ENCODE data around the gene RARA.

The RARA gene

GRCh38 chr17:40286473-40286872 lies 22.5 kb upstream of the RARA start:
- TF ChIP-seq CSRNP3 (CRISPR knock-in tag; IDR thresholded peaks at IDR 0.05) (no peak), ZFP30 (CRISPR knock-in tag; IDR thresholded peaks at IDR 0.05) (no peak), POU6F1 (CRISPR knock-in tag; IDR thresholded peaks at IDR 0.05; ENCODE audit: borderline replicate concordance, low read depth) (no peak), OSR1 (CRISPR knock-in tag; IDR thresholded peaks at IDR 0.05) (no peak), BACH2 (CRISPR knock-in tag; IDR thresholded peaks at IDR 0.05; ENCODE audit: borderline replicate concordance) (no peak), ESRRG (CRISPR knock-in tag; IDR thresholded peaks at IDR 0.05) (no peak), SNAI2 (CRISPR knock-in tag; IDR thresholded peaks at IDR 0.05) (no peak), ZNF70 (CRISPR knock-in tag; IDR thresholded peaks at IDR 0.05) (no peak), GLIS3 (CRISPR knock-in tag; IDR thresholded peaks at IDR 0.05) (no peak), CREB5 (CRISPR knock-in tag; IDR thresholded peaks at IDR 0.05; ENCODE audit: low read depth) (no peak), ZC3H10 (CRISPR knock-in tag; IDR thresholded peaks at IDR 0.05) (no peak), PPARA (CRISPR knock-in tag; IDR thresholded peaks at IDR 0.05; ENCODE audit: borderline replicate concordance) (no peak), ARNTL (CRISPR knock-in tag; IDR thresholded peaks at IDR 0.05; ENCODE audit: borderline replicate concordance, low read depth) (no peak), TCF4 (CRISPR knock-in tag; IDR thresholded peaks at IDR 0.05; ENCODE audit: borderline replicate concordance) (no peak), TSHZ2 (CRISPR knock-in tag; IDR thresholded peaks at IDR 0.05) (no peak), ZNF8 (CRISPR knock-in tag; IDR thresholded peaks at IDR 0.05) (no peak), CSDC2 (CRISPR knock-in tag; IDR thresholded peaks at IDR 0.05) (no peak), RARB (CRISPR knock-in tag; IDR thresholded peaks at IDR 0.05) (no peak), TOX (CRISPR knock-in tag; IDR thresholded peaks at IDR 0.05; ENCODE audit: borderline replicate concordance) (no peak), ZNF565 (CRISPR knock-in tag; conservative IDR thresholded peaks at IDR 0.05; ENCODE audit: low read depth) (no peak)
- no peak for ATAC-seq

GRCh38 chr17:40287159-40287493 lies 21.9 kb upstream of the RARA start:
- ATAC-seq, result no peak
- TF ChIP-seq CSRNP3 (CRISPR knock-in tag; IDR thresholded peaks at IDR 0.05) (no peak), ZNF8 (CRISPR knock-in tag; IDR thresholded peaks at IDR 0.05) (no peak), POU6F1 (CRISPR knock-in tag; IDR thresholded peaks at IDR 0.05; ENCODE audit: borderline replicate concordance, low read depth) (no peak), ESRRG (CRISPR knock-in tag; IDR thresholded peaks at IDR 0.05) (no peak), GLIS3 (CRISPR knock-in tag; IDR thresholded peaks at IDR 0.05) (no peak), ZFP30 (CRISPR knock-in tag; IDR thresholded peaks at IDR 0.05) (no peak), PATZ1 (CRISPR knock-in tag; IDR thresholded peaks at IDR 0.05; ENCODE audit: borderline replicate concordance) (no peak), ZNF70 (CRISPR knock-in tag; IDR thresholded peaks at IDR 0.05) (no peak), TCF4 (CRISPR knock-in tag; IDR thresholded peaks at IDR 0.05; ENCODE audit: borderline replicate concordance) (no peak), RARB (CRISPR knock-in tag; IDR thresholded peaks at IDR 0.05) (no peak), SNAI2 (CRISPR knock-in tag; IDR thresholded peaks at IDR 0.05) (no peak), ZFP3 (CRISPR knock-in tag; IDR thresholded peaks at IDR 0.05) (no peak), TSHZ2 (CRISPR knock-in tag; IDR thresholded peaks at IDR 0.05) (no peak), BACH2 (CRISPR knock-in tag; IDR thresholded peaks at IDR 0.05; ENCODE audit: borderline replicate concordance) (no peak), ARNTL (CRISPR knock-in tag; IDR thresholded peaks at IDR 0.05; ENCODE audit: borderline replicate concordance, low read depth) (no peak), CREB5 (CRISPR knock-in tag; IDR thresholded peaks at IDR 0.05; ENCODE audit: low read depth) (no peak)
